ENCODE data around the gene SGO2. TPM values are rescaled to one million over a fixed set of nuclear protein-coding genes. Genes with fewer than 3 reads are reported as not detected.

SGO2 gene
- polyA plus RNA-seq, 3 donors, result 0.40 to 1.5 (median 0.82) TPM

Other genes starting within 250 kb of the SGO2 start
- 10 to 100 TPM; 27.5 to 59.9 (median 30.5) TPM for gene SPATS2L, start 219.5 kb upstream of the SGO2 start, polyA plus RNA-seq
- gene KCTD18, start 16.1 kb upstream of the SGO2 start, polyA plus RNA-seq, result 10 to 100 TPM in 2 of 3 donors, 1 to 10 TPM in 1; 9.4 to 14.1 (median 10.9) TPM
- gene AOX1, start 59.8 kb downstream of the SGO2 start, polyA plus RNA-seq, result 100 to 1,000 TPM in 1 of 3 donors, 10 to 100 TPM in 2; 85.6 to 181 (median 90.9) TPM

Data from adipose tissue (tissue), 3 donors.